Measurements from ENCODE around the gene PLPP1.

Gene PLPP1

GRCh38 chr5:55467862-55468551 is 66.8 kb downstream of the PLPP1 start:
- Histone ChIP-seq H3K36me3 (ENCODE audit: insufficient read depth, low read depth, low read length) (peaks cover 38% of the 10 kb centered on the region), H3K27me3 (ENCODE audit: insufficient read depth, low read length) (no peaks in the 10 kb centered on the region), H3K9me3 (ENCODE audit: insufficient read depth, low read depth, low read length) (no peaks in the 10 kb centered on the region), H3K9ac (ENCODE audit: low read depth, low read length) (no peak overlapping the region), H3K4me3 (ENCODE audit: low read length) (no peak overlapping the region), H3K27ac (ENCODE audit: low read length) (no peak overlapping the region), H3K4me1 (ENCODE audit: insufficient read depth, low read length) (no peaks in the 10 kb centered on the region)

GRCh38 chr5:55463613-55464012 is 71.2 kb downstream of the PLPP1 start:
- Histone ChIP-seq H3K36me3 (ENCODE audit: insufficient read depth, low read depth, low read length) (peaks cover 38% of the 10 kb centered on the region), H3K9me3 (ENCODE audit: insufficient read depth, low read depth, low read length) (no peaks in the 10 kb centered on the region), H3K27me3 (ENCODE audit: insufficient read depth, low read length) (no peaks in the 10 kb centered on the region), H3K27ac (ENCODE audit: low read length) (no peak overlapping the region), H3K4me3 (ENCODE audit: low read length) (no peak overlapping the region), H3K4me1 (ENCODE audit: insufficient read depth, low read length) (peaks cover 10% of the 10 kb centered on the region; the same call in 1 of the 2 replicates), H3K9ac (ENCODE audit: low read depth, low read length) (no peak overlapping the region)

GRCh38 chr5:55459572-55459971 is 75.2 kb downstream of the PLPP1 start:
- no peak overlapping the region for H3K9ac ChIP-seq (ENCODE audit: low read depth, low read length)
- 0 out of 2 replicates have a peak overlapping the region, but pooled peaks have one; percentile 15 for H3K4me3 ChIP-seq (ENCODE audit: low read length)
- H3K4me1 ChIP-seq (ENCODE audit: insufficient read depth, low read length): peaks cover 10% of the 10 kb centered on the region; the same call in 1 of the 2 replicates
- H3K27ac ChIP-seq (ENCODE audit: low read length): no peak overlapping the region
- peaks cover 5% of the 10 kb centered on the region; the same call in 1 of the 2 replicates for H3K36me3 ChIP-seq (ENCODE audit: insufficient read depth, low read depth, low read length)
- no peaks in the 10 kb centered on the region for H3K9me3 ChIP-seq (ENCODE audit: insufficient read depth, low read depth, low read length)
- no peaks in the 10 kb centered on the region for H3K27me3 ChIP-seq (ENCODE audit: insufficient read depth, low read length)

GRCh38 chr5:55456216-55456895 is 78.4 kb downstream of the PLPP1 start:
- Histone ChIP-seq H3K36me3 (ENCODE audit: insufficient read depth, low read depth, low read length) (no peaks in the 10 kb centered on the region), H3K4me1 (ENCODE audit: insufficient read depth, low read length) (peaks cover 14% of the 10 kb centered on the region), H3K9ac (ENCODE audit: low read depth, low read length) (no peak overlapping the region), H3K9me3 (ENCODE audit: insufficient read depth, low read depth, low read length) (no peaks in the 10 kb centered on the region), H3K27me3 (ENCODE audit: insufficient read depth, low read length) (no peaks in the 10 kb centered on the region), H3K4me3 (ENCODE audit: low read length) (no peak overlapping the region), H3K27ac (ENCODE audit: low read length) (no peak overlapping the region)

GRCh38 chr5:55454282-55454681 is 80.5 kb downstream of the PLPP1 start:
- Histone ChIP-seq H3K27ac (ENCODE audit: low read length) (no peak overlapping the region), H3K27me3 (ENCODE audit: insufficient read depth, low read length) (no peaks in the 10 kb centered on the region), H3K36me3 (ENCODE audit: insufficient read depth, low read depth, low read length) (no peaks in the 10 kb centered on the region), H3K4me3 (ENCODE audit: low read length) (no peak overlapping the region), H3K9me3 (ENCODE audit: insufficient read depth, low read depth, low read length) (no peaks in the 10 kb centered on the region), H3K4me1 (ENCODE audit: insufficient read depth, low read length) (peaks cover 10% of the 10 kb centered on the region), H3K9ac (ENCODE audit: low read depth, low read length) (no peak overlapping the region)

- H3K9me3 ChIP-seq (ENCODE audit: insufficient read depth, low read depth, low read length): no peaks in the 10 kb centered on the region
- H3K4me3 ChIP-seq (ENCODE audit: low read length): no peak overlapping the region
- no peak overlapping the region for H3K27ac ChIP-seq (ENCODE audit: low read length)
- peaks cover 10% of the 10 kb centered on the region for H3K4me1 ChIP-seq (ENCODE audit: insufficient read depth, low read length)
- H3K36me3 ChIP-seq (ENCODE audit: insufficient read depth, low read depth, low read length): no peaks in the 10 kb centered on the region; the same call in 1 of the 2 replicates
- H3K9ac ChIP-seq (ENCODE audit: low read depth, low read length): no peak overlapping the region
- no peaks in the 10 kb centered on the region for H3K27me3 ChIP-seq (ENCODE audit: insufficient read depth, low read length)
These were observed 81.6 kb downstream of the PLPP1 start for GRCh38 chr5:55453211-55453610.

GRCh38 chr5:55451976-55452375 is 82.8 kb downstream of the PLPP1 start:
- Histone ChIP-seq H3K9me3 (ENCODE audit: insufficient read depth, low read depth, low read length) (no peaks in the 10 kb centered on the region), H3K27ac (ENCODE audit: low read length) (no peak overlapping the region), H3K9ac (ENCODE audit: low read depth, low read length) (no peak overlapping the region), H3K4me1 (ENCODE audit: insufficient read depth, low read length) (peaks cover 10% of the 10 kb centered on the region), H3K4me3 (ENCODE audit: low read length) (no peak overlapping the region), H3K36me3 (ENCODE audit: insufficient read depth, low read depth, low read length) (no peaks in the 10 kb centered on the region; the same call in 1 of the 2 replicates), H3K27me3 (ENCODE audit: insufficient read depth, low read length) (no peaks in the 10 kb centered on the region)

- H3K27me3 ChIP-seq (ENCODE audit: insufficient read depth, low read length): no peaks in the 10 kb centered on the region
- H3K27ac ChIP-seq (ENCODE audit: low read length): no peak overlapping the region
- H3K4me3 ChIP-seq (ENCODE audit: low read length): no peak overlapping the region
- H3K9me3 ChIP-seq (ENCODE audit: insufficient read depth, low read depth, low read length): no peaks in the 10 kb centered on the region
- no peak overlapping the region for H3K9ac ChIP-seq (ENCODE audit: low read depth, low read length)
- H3K36me3 ChIP-seq (ENCODE audit: insufficient read depth, low read depth, low read length): no peaks in the 10 kb centered on the region; the same call in 1 of the 2 replicates
- peaks cover 10% of the 10 kb centered on the region for H3K4me1 ChIP-seq (ENCODE audit: insufficient read depth, low read length)
These were observed 84.6 kb downstream of the PLPP1 start for GRCh38 chr5:55450050-55450765.

- no peak overlapping the region for H3K9ac ChIP-seq (ENCODE audit: low read depth, low read length)
- no peak overlapping the region for H3K4me3 ChIP-seq (ENCODE audit: low read length)
- peaks cover 1% of the 10 kb centered on the region for H3K4me1 ChIP-seq (ENCODE audit: insufficient read depth, low read length)
- no peaks in the 10 kb centered on the region for H3K9me3 ChIP-seq (ENCODE audit: insufficient read depth, low read depth, low read length)
- H3K27ac ChIP-seq (ENCODE audit: low read length): no peak overlapping the region
- H3K36me3 ChIP-seq (ENCODE audit: insufficient read depth, low read depth, low read length): peaks cover 3% of the 10 kb centered on the region
- H3K27me3 ChIP-seq (ENCODE audit: insufficient read depth, low read length): no peaks in the 10 kb centered on the region
These were observed 88.0 kb downstream of the PLPP1 start for GRCh38 chr5:55446640-55447351.

GRCh38 chr5:55445791-55446190 is 89.0 kb downstream of the PLPP1 start:
- no peak overlapping the region for H3K9ac ChIP-seq (ENCODE audit: low read depth, low read length)
- H3K36me3 ChIP-seq (ENCODE audit: insufficient read depth, low read depth, low read length): peaks cover 13% of the 10 kb centered on the region
- H3K9me3 ChIP-seq (ENCODE audit: insufficient read depth, low read depth, low read length): no peaks in the 10 kb centered on the region
- H3K27ac ChIP-seq (ENCODE audit: low read length): no peak overlapping the region
- H3K27me3 ChIP-seq (ENCODE audit: insufficient read depth, low read length): no peaks in the 10 kb centered on the region
- peaks cover 9% of the 10 kb centered on the region for H3K4me1 ChIP-seq (ENCODE audit: insufficient read depth, low read length)
- H3K4me3 ChIP-seq (ENCODE audit: low read length): no peak overlapping the region

GRCh38 chr5:55441954-55442353 is 92.8 kb downstream of the PLPP1 start:
- peaks cover 34% of the 10 kb centered on the region for H3K4me1 ChIP-seq (ENCODE audit: insufficient read depth, low read length)
- no peak overlapping the region for H3K27ac ChIP-seq (ENCODE audit: low read length)
- H3K9ac ChIP-seq (ENCODE audit: low read depth, low read length): no peak overlapping the region
- H3K4me3 ChIP-seq (ENCODE audit: low read length): no peak overlapping the region
- no peaks in the 10 kb centered on the region for H3K27me3 ChIP-seq (ENCODE audit: insufficient read depth, low read length)
- H3K9me3 ChIP-seq (ENCODE audit: insufficient read depth, low read depth, low read length): peaks cover 1% of the 10 kb centered on the region; the same call in 1 of the 2 replicates
- peaks cover 41% of the 10 kb centered on the region for H3K36me3 ChIP-seq (ENCODE audit: insufficient read depth, low read depth, low read length)
